ENCODE data around the gene KNCN.

Gene KNCN

GRCh38 chr1:46520063-46520911 is 31.2 kb downstream of the KNCN start:
- in situ Hi-C loops (cut with HindIII; ENCODE audit: low pct_ligation_motif_present, low sequenced_read_pairs): no loop called here
- TF ChIP-seq, protein P1, sequence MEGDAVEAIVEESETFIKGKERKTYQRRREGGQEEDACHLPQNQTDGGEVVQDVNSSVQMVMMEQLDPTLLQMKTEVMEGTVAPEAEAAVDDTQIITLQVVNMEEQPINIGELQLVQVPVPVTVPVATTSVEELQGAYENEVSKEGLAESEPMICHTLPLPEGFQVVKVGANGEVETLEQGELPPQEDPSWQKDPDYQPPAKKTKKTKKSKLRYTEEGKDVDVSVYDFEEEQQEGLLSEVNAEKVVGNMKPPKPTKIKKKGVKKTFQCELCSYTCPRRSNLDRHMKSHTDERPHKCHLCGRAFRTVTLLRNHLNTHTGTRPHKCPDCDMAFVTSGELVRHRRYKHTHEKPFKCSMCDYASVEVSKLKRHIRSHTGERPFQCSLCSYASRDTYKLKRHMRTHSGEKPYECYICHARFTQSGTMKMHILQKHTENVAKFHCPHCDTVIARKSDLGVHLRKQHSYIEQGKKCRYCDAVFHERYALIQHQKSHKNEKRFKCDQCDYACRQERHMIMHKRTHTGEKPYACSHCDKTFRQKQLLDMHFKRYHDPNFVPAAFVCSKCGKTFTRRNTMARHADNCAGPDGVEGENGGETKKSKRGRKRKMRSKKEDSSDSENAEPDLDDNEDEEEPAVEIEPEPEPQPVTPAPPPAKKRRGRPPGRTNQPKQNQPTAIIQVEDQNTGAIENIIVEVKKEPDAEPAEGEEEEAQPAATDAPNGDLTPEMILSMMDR (IDR thresholded peaks at IDR 0.05; ENCODE audit: low read depth, low read length, missing control alignments): no peak
- Histone ChIP-seq H3K27me3 (replicated peaks) (peaks cover 35% of the 10 kb centered on the region), H3K27ac (no peak overlapping the region), H3K4me3 (ENCODE audit: low read depth, low read length) (no peak overlapping the region), H3K36me3 (replicated peaks) (no peaks in the 10 kb centered on the region)
- peak; percentile 83 for DNase-seq

DNA sequence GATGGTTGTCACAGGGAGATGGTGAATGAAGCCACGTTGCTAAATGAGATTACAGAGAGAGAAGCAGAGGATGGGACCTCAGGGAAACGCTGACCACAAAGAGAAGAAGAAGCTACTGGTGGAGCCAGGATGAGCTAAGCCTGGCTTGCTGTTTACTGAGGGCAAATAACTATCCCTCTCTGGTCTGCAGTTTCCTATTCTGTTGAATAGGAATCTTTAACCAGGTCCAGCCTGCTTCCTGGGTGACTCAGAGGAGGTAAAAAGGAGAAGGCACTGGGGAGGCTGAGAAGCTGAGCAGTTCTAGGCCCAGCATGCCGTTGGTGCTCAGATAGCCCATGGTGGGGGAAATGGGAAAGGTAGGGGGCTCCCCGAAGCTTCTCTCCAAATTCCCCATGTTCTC is 32.2 kb downstream of the KNCN start:
- in situ Hi-C loops (cut with HindIII; ENCODE audit: low pct_ligation_motif_present, low sequenced_read_pairs): no loop called here
- DNase-seq: no peak
- no peaks in the 10 kb centered on the region for H3K36me3 ChIP-seq (replicated peaks)

GRCh38 chr1:46517932-46518498 is 33.4 kb downstream of the KNCN start:
- peaks cover 48% of the 10 kb centered on the region for H3K27me3 ChIP-seq (replicated peaks)
- DNase-seq: no peak
- H3K27ac ChIP-seq: no peak overlapping the region
- no peaks in the 10 kb centered on the region for H3K36me3 ChIP-seq (replicated peaks)
- H3K4me3 ChIP-seq (ENCODE audit: low read depth, low read length): no peak overlapping the region
- TF ChIP-seq, protein P1 (IDR thresholded peaks at IDR 0.05; ENCODE audit: low read depth, low read length, missing control alignments): no peak
- in situ Hi-C loops (cut with HindIII; ENCODE audit: low pct_ligation_motif_present, low sequenced_read_pairs): no loop called here

More for the DNA sequence above, 32.2 kb downstream of the KNCN start:
- TF ChIP-seq, protein P1 (IDR thresholded peaks at IDR 0.05; ENCODE audit: low read depth, low read length, missing control alignments): no peak
- Histone ChIP-seq H3K27me3 (replicated peaks) (peaks cover 38% of the 10 kb centered on the region), H3K4me3 (ENCODE audit: low read depth, low read length) (no peak overlapping the region), H3K27ac (no peak overlapping the region)

DNA sequence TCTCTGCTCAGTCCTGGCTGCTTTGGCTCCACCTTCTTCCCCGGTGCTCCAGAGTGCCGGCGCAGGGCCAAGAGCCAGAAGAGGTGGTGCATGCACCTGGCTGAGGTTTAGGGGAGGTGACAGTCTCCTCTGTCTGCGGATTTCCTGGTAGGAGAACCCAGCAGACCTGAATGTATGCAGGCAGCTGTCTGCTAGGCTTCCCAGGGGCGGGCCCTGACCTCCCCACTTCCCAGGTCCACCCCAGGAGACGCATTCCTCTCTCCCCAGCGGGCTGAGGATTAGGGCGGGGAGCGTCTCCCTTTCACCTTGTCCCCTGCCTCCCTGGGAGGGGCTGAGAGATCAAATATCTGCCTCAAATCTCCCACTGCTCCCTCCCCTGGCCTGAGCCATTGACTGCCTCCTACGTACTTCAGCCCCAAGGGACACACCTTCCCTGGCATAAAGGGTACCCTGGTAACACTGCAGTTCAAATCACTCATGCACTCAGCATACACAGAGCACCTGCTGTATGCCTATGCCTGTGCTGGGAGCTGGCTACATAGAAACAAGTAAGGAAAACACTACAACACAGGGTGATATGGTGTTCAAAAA is 34.3 kb downstream of the KNCN start:
- in situ Hi-C loops (cut with HindIII; ENCODE audit: low pct_ligation_motif_present, low sequenced_read_pairs): no loop called here
- TF ChIP-seq, protein P1 (IDR thresholded peaks at IDR 0.05; ENCODE audit: low read depth, low read length, missing control alignments): no peak
- DNase-seq: no peak
- Histone ChIP-seq H3K36me3 (replicated peaks) (no peaks in the 10 kb centered on the region), H3K27ac (no peak overlapping the region), H3K4me3 (ENCODE audit: low read depth, low read length) (no peak overlapping the region), H3K27me3 (replicated peaks) (peaks cover 48% of the 10 kb centered on the region)

DNA sequence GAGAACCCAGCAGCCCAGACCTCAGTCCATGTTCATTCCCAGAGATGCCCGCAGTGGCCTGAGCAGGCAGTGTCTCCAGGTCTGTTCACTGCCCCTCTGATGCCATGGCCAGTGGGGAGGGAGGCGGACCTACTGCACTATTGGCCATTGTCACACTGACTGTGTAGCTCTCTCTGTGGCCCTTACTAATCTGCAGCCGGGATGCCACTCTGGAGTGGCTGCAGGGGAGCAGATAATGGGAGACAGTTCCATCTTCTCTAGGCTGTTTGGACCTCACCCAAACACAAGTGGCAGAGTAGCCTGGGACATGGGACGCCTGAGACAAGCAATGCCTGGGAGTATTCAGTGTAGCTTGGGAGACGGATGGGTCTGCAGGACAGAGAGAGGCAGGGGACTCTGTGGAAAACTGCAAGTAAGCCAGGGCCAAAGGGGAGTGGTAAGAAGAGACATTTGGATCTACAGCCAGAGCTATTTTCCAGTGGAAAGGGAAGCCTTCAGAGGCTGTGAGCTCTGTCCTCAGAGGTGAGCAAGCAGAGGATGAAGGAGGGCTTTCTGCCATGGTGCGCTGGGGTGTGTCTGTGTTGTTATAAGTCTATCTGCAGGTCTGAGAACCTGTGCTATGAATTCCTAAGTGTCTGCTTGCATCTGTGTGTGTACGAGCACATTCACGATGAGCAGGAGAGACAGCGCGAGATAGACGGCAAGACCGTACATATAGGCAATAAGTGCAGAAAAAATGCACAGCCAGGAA is 35.1 kb downstream of the KNCN start:
- H3K27me3 ChIP-seq (replicated peaks): peaks cover 48% of the 10 kb centered on the region
- TF ChIP-seq, protein P1 (IDR thresholded peaks at IDR 0.05; ENCODE audit: low read depth, low read length, missing control alignments): no peak
- DNase-seq: no peak
- no peak overlapping the region for H3K27ac ChIP-seq
- in situ Hi-C loops (cut with HindIII; ENCODE audit: low pct_ligation_motif_present, low sequenced_read_pairs): no loop called here
- H3K4me3 ChIP-seq (ENCODE audit: low read depth, low read length): no peak overlapping the region
- no peaks in the 10 kb centered on the region for H3K36me3 ChIP-seq (replicated peaks)
